Subcutaneous adipose tissue (tissue), 4 donors: Measurements from ENCODE around the gene COQ2. TPM values are rescaled to one million over a fixed set of nuclear protein-coding genes. Genes with fewer than 3 reads are reported as not detected.

ENCODE experiments used
- CTCF ChIP-seq: fragments of 450-650 bp; IDR thresholded peaks from one replicate; pipeline ENCODE4 v1.5.1; 2016; ENCODE audit warnings: low read depth, mild to moderate bottlenecking, control low read depth, antibody characterized with exemption, moderate library complexity
- total RNA-seq, 4 donors: library from RNA; depleted of rRNA; stranded (reverse); fragments of >200 nt; gene quantifications; one replicate each; pipeline ENCODE4 v1.1.0, GENCODE V29; 2016

The COQ2 gene
- total RNA-seq, 4 donors from 2014 or later = 6.8 to 13.3 (median 9.3) TPM

- no peak for TF ChIP-seq CTCF
These were observed 8.1 kb downstream of the COQ2 start for GRCh38 chr4:83276299-83277040.

- no peak for TF ChIP-seq CTCF
These were observed 11.7 kb downstream of the COQ2 start for GRCh38 chr4:83272900-83273299.

GRCh38 chr4:83269256-83269655 lies 15.3 kb downstream of the COQ2 start:
- TF ChIP-seq CTCF = no peak

GRCh38 chr4:83268491-83268890 lies 16.1 kb downstream of the COQ2 start:
- TF ChIP-seq CTCF = no peak

GRCh38 chr4:83267830-83268475 lies 16.6 kb downstream of the COQ2 start:
- TF ChIP-seq CTCF = no peak

GRCh38 chr4:83267121-83267829 lies 17.3 kb downstream of the COQ2 start:
- no peak for TF ChIP-seq CTCF

- TF ChIP-seq CTCF = no peak
These were observed 17.9 kb downstream of the COQ2 start for GRCh38 chr4:83266689-83267088.
